Caki2 (cell line): ENCODE results near the gene KCNF1. TPM values are rescaled to one million over a fixed set of nuclear protein-coding genes. Genes with fewer than 3 reads are reported as not detected.
A peak's percentile ranks its signal among the peaks of the same experiment; 100 is the strongest.

Experiments
- DNase-seq: peaks from one replicate; pipeline ENCODE4 v3.0.0-alpha.2; 2015; ENCODE audit warnings: low read depth
- in situ Hi-C: cut with HindIII; loops from 2 replicates; pipeline ENCODE4 v1.10.0; 2016; ENCODE audit warnings: low sequenced_read_pairs, low pct_unique_long_range_greater_than_20kb, mixed read lengths
- total RNA-seq: library from RNA; depleted of rRNA; stranded (reverse); fragments of >200 nt; shearing (Covaris generic); gene quantifications from 2 replicates; pipeline ENCODE4 v1.2.3, GENCODE V29; 2014; ENCODE audit warnings: low replicate concordance

Gene KCNF1
- total RNA-seq, 1 experiment from 2014 or later = 0.17 TPM

DNA sequence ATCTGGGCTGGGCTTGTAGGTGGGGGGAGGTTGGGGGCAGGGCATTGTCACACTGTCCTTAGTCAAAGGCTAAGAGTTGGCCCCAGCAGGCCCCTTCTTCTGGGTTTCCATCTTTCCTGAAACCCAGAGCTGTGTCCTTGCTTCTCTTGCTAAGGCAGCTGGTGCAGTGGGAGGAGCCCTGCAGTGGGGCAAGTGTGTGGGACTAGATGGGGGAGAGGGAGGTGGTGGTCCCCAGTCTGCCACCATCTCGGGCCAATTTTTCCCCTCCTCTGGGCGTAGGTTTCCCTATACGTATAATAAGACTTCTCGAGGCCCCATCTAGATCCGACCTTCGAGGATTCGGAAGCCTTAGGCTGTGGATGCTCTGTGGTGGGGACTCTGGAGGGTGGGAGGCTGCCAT, 3.5 kb downstream of the KCNF1 start:
- DNase-seq = no peak
- in situ Hi-C loops = no loop called here

DNA sequence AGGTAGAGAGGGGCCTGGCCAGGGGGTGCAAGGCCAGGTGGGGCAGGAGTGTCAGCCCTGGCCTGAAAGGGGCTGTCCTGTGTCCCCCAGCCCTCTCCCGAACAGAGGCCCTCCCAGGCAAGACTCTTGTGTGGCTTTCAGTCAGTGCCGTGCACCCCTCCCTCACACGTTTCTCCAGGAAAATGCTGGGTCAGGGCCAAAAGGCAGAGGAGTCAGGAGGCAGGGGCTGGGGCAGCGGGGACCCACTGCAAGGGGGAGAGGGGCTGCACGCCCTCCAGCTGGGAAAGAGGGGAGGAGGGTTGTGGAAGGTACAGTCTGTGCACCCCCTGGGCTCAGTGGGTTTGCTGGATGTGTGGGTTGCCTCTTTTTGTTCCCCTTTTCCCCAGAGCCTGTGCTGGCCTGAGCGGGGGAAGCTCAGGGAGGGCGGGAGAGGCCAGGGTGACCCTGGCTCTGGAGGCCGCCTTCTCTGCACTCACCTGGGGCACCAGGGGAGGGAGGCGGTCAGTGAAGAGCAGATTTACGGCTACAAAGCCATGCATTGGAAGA, 4.1 kb downstream of the KCNF1 start:
- in situ Hi-C loops = no loop called here
- DNase-seq = no peak

DNA sequence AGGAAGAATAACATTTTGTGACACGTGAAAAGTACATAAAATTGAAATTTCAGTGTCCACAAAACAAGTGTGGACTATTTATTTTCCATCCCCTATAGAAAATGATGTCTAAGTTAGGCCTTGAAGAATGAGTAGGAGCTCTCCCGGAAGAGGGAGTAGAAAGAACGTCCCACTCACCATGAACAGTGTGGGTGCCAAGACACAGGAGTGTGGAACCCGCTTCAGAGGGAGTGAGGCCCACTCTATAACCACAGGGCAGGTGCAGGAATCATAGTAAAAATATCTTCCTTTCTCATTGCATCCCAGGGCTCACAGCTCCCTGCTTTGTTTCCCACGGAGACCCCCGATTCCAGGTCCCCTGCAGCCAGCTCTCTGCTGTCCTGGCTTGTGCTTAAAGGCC, 5.2 kb downstream of the KCNF1 start:
- DNase-seq = no peak
- in situ Hi-C loops = no loop called here

DNA sequence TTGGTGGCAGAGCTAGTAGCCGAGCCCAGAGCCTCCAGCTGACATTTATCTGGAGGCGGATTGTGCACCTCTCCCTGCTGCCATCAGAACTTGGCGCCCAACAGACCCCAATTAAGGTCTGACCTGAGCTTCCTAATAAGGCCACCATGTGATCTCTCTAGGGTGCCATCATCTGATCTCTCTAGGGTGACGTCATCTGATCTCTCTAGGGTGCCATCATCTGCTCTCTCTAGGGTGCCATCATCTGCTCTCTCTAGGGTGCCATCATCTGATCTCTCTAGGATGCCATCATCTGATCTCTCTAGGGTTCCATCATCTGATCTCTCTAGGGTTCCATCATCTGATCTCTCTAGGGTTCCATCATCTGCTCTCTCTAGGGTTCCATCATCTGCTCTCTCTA, 6.2 kb downstream of the KCNF1 start:
- in situ Hi-C loops = no loop called here
- no peak for DNase-seq

DNA sequence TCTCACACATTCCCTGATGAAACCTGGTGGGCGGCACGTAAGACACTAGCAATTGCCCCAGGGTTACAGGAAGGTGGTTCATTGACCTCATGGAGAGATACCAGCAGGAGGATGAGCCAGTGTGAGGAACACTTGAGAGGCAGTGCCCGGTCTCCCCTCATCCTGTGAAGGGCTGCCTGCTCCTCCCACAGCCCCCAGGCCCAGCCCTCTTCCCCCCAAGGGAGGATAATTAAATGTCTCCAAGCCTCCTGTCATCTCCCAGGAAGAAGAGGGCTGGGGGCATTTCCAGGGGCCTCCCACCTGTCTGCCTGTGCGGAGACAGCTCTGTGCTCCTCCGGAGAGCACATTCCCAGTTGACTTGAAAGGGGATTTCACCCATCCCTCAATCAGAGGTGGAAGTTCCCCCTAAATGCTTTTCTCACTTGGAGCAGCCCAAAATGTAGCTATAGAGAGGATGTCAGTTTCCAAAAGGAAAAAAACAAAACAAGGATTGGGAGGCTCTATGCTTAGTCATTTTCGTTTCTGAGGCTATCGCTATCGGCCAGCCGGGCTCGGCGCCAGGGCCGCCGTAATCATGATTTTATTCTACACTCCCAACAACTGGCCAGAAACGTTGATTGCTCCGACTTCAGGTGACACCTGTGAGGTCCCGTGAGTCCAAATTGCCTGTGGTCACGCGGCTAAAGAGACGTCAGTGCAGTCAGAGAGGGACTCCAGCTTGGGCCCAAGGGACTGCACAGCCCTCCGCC, 7.1 kb downstream of the KCNF1 start:
- DNase-seq = no peak
- in situ Hi-C loops = no loop called here

DNA sequence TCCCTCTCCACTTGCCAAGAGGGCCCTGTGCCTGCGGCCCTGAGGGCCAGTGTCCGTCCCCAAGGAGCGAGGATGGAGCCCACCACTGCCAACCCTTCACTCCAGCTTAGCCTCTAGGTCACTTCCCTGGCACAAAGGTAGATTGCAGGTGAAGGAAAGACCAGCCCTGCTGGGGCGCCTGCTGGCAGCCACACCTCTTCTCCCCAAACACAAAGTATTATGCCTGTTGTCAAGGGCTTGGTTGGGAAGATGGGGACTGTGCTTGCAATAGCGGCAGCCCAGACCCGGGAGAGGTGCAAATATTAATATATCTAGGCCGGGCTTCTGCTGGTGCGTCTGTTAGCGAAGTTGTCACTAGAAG, 7.7 kb downstream of the KCNF1 start:
- DNase-seq = no peak
- in situ Hi-C loops = no loop called here

DNA sequence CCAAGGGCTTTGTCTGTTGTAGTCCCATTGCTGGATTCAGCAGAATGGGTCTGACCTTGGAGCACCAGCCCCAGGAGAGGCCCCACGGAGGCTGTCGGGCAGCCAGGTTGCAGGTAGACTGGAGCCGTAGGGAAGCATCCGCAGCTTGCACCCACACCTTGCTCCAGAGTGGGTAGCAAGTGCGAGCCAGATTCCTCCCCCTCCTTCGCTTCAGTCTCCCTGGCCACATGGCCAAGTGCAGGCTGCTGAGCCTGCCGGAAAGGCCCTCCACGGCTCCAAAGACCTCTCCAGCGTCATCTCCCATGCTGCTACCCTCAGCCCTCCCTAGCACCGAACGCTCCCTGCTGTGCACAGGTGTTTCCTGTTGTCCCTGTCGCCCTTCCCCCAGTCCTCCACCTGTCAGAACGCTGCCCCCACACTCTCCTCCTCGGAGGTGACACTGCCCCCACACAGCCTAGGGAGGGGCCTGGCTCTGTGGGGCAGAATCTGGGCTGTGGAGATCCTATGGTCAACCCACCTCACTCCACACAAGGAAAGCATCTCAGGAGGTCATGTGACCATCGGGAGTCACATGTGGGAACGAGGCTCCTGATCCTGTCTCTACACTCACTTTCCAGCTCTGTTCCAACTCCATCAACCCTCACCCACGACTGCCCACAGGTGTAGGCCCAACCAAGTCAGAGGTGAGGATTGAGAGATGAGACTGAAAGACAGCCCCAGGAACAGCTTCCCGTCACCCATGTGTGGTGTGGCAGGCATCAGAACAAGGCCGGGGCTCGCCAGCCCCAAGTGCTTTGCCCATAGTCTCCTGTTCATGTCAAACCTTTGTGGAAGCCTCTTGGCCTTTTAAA, 8.3 kb downstream of the KCNF1 start:
- no peak for DNase-seq
- in situ Hi-C loops = no loop called here

DNA sequence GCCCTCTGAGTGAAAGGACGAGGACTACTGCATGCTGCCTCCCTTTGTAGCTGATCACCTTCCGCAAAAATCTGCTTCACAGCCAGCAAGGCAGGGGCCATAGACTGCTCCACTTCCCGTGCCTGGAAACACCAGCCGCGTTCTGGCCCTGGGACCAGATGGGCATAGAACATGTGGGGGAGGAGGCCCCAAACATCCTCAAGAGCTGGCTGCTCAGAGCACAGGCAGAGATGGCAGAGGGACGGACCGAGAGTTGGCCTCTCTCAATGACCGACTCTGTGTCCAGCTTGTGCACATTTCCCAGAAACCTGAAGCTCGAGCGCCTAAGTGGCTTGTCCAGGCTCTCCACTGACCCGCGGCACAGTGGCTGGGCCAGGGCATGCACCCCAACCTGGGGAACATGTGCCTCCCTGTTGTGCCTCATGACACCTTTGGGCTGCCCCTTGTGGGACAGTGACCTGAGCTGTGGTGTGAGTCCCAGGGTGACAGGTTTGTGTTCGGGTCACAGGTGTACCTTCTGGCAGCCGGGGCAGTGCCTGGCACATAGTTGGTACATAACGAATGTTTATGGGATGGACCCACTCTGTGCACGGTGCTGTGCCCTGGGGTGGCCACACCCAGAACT, 9.1 kb downstream of the KCNF1 start:
- DNase-seq = no peak
- in situ Hi-C loops = no loop called here

DNA sequence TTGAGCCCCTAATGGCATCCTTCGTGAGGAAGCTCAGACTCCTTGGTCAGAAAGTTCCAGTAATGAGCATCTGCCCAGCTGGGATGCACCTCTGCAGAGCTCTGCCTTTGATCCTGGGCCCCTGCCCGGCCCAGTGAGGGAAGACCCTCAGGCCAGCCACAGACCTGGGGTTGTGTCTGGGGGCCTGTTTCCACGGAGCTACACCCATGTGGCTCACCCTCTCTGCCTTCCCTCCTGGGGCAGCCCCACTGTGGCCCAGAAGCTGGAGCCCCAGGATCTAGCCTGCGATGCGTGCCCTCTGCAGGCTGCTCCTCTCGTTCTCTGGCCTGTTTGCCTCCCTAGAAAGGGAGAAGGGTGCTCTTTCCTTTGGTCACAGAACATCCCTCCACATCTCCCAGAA, 9.8 kb downstream of the KCNF1 start:
- DNase-seq = no peak
- in situ Hi-C loops = no loop called here

DNA sequence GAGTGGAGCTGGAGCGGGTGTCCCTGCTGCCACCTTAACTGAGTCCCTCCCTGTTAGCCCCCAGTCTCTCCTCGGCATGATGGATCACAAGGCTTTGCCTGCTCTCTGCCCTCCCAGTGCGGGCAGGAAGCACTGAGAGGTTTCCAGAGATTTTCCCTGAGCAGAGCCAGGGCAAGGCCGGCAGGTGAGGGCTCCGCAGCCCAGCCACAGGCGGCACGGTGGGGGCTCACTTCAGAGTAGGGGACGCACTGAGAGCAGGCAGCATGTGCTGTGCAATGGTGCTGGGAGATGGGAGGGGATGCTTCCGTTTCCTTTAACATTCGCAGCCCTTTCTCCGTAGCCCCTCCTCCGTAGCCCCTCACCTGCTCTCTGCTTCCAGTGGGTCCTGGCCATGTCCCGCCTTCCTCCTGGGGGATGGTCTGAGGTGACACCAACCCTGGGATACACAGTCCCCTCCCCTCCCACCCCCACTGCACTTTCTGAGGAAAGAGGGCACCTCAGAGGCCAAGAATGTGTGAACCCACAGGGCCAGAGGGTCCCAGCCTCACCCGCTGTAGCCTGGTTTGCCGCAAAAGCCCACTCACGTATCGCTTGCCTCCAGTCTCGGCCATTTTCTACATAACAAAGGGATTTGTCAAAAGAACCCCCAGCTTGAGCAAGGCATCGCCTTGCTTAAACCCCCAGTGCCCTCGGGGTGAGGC, 10.7 kb downstream of the KCNF1 start:
- no peak for DNase-seq
- in situ Hi-C loops = no loop called here

DNA sequence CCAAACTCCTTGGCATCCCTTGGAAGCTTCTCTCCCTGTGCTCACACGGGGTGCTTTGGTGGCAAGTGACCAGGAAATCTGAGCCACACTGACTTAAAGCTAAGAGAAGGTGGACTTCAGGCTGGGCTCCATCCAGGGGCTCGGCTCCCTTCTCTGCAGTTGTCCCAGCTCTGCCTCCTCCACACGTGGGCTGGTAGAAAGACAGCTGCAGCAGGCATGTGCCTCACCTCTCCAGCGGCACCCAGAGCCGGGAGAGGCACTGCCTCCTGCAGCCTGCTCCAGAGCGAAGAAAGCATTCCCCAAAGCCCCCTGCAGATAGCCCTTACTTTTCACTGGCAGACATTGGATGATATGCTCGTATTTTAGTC, 11.3 kb downstream of the KCNF1 start:
- no peak for DNase-seq
- in situ Hi-C loops = no loop called here

DNA sequence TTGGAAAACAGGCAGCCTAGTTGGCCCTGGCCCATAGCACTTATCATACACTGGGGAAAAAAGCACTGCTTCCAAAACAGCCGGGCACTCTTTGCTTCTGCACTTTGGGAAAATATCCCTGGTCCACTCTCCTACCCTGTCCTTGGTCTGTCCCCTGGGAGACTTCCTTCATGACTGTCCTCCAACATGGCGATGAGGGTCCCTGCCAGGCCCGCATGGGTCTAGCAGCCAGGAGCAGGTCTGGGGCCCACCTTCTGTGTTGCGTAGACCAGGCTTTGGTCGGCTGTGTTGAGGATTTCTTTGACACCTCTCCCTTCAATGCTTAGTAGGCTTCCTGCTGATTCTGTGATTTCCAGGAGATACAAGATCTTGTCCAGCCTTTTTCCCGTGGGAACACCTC, 12.2 kb downstream of the KCNF1 start:
- DNase-seq = no peak
- in situ Hi-C loops = no loop called here

DNA sequence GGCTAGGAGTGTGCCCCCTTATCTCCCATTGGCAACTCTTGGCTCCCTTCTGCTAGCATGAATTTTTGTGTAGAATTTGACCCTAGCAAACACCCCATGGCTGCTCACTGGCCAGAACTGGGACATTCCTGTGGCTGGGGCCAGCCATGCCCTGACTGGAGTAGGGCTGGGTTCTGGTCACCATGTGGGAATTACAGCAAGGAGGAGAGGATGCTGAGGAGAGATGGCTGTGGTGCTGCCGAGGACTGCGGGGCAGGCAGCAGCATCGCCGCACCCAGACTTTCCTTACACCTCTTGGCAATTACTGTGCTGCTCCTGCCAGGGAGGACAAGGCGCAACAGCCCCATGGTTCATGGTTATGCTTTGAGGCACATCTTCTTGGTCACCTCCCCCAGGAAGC, 12.7 kb downstream of the KCNF1 start:
- in situ Hi-C loops = no loop called here
- DNase-seq = no peak

DNA sequence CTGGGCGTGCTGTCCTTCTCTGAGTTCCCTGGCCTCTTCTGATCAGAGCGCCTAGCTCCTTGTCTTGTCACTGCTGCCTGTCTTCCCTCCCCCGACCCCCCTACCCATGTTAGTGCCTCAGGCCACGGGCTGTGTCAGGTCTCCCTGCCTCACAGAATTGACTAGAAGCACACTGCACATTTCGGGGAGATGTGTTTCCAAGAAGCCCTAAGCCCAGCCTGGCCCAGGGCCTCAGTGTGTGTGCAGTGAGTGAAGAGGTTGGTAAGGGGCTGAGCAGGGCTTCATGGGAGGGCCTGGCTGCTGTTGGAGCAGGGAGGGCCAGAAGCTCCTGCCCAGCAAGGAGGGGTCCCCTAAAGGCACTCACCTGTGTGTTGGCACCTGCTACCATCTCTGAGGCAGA, 13.1 kb downstream of the KCNF1 start:
- in situ Hi-C loops = no loop called here
- DNase-seq = no peak

DNA sequence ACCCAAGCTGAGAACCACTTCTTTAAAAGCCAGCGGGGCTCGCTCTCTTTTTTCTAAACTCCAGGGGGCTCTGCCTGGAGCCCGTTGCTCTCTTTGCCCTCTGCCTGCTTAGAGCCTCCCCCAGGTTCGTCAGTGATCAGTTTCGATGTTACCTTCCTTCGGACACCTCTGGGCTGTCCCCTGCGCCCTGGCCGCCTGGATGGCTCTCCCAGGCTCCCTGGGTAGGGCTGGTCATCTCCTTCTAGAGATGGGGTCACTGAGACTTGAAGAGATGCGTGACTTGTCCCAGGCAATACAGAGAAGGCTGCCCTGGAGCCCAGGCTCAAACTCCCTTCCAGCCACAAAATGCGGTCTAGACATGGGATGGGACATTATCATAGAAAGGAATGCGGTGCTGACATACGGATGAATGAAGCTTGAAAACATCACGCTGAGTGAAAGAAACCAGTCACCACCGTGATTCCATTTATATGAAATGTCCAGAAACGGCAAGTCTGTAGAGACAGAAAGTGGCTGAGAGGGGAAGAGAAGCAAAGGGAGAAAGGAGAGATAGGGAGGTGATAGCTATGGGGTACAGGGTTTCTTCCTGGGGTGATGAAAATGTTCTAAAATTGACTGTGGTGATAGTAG, 14.6 kb downstream of the KCNF1 start:
- no peak for DNase-seq
- in situ Hi-C loops = no loop called here

DNA sequence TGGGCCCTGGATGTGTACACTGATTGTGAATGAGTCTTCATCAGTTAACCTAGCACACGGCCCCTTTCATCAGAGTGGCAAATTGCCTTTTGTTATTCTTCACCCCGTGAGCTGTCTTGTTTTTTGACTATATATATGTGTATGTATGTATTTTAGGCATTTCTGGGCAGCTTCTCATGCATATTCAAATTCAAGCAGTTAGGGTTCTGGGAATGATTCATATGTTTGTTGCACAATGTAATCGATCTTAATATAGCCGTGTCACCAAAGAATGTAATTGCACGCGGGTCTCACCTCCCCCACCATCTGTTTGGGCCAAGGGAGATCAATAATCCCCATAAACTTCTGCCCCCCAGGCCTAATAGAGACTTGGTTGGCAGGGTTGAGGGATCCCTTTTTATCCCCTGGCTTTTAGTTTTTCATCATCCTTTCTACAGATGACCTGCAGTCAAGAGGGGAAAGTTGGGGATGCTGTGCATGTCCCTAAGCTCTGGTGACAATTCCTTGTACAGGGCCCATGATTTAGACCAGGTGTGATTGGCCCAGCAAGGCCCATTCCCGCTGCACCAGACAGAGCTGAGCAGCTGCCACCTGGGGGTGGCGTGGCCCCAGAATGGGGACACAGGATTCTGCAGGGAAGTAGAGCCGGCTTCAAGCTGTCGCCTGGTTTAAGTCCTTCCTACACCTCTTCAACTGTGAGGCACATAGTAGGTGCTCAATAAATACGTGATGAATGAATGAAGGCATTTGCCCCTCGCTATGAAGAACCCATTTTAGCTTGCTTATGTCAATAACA, 19.2 kb downstream of the KCNF1 start:
- no peak for DNase-seq
- in situ Hi-C loops = no loop called here

DNA sequence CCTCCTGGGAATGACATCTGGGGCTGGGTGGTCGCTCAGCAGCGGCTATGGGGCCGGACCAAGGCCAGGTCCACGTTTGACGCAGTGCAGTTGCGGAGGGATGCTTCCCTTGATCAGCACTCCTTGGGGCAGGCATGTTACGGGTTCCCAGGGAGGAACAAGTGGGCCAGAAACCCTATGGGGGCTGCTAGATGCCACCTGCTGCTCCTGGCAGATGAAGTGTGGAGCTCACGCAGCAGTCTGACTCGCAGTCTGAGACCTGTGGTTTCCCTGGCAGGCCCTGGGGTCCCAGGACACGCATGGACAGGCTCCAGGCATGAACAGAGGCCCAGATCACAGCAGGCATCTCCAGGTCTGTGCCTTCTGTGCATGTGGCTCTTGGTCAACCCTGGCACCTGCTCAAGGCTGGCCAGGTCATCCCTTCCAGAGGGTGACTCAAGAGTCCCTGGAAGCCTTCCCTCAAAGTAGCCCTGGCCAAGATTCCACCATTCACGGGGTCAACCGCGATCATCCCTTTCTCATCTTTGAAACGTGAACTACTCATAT, 20.0 kb downstream of the KCNF1 start:
- in situ Hi-C loops = no loop called here
- DNase-seq = peak; percentile 89
